Right lobe of liver (tissue), 4 donors: ENCODE measurements around the gene PLXNA4.
"Not testable (repeated sequence)": the region's sequence is repeated elsewhere in the genome, so short reads cannot be mapped to it uniquely, and the experiment has no call there.

ENCODE experiments used
- CTCF ChIP-seq, 4 donors: fragments of 200-600 bp in 3 of 4; fragments of 450-650 bp in 1 of 4; IDR thresholded peaks; one replicate each; pipeline versions ENCODE4 v1.5.1 to v1.8.0; 2016 to 2022; ENCODE audit warnings: antibody characterized with exemption in 4 of 4, mild to moderate bottlenecking in 2 of 4
- POLR2A ChIP-seq: fragments of 450-650 bp; IDR thresholded peaks from one replicate; pipeline ENCODE4 v1.6.1; 2017; ENCODE audit warnings: antibody characterized with exemption, mild to moderate bottlenecking
- donor health status: DM: no; HTN: no; CAD: no.
- donor health status: DM: no; HTN: no; CAD: no.
- donor health status: DM: no; HTN: yes; CAD: no.

GRCh38 chr7:132390049-132390448 is 186.2 kb downstream of the PLXNA4 start:
- not testable (repeated sequence) for TF ChIP-seq CTCF (IDR thresholded peaks at IDR 0.05); POLR2A
